Uterus (tissue), 4 donors: Measurements from ENCODE around the gene USP10. TPM values are rescaled to one million over a fixed set of nuclear protein-coding genes. Genes with fewer than 3 reads are reported as not detected.

Experiments
- DNase-seq, 2 donors: peaks; one replicate each; pipeline ENCODE4 v3.0.0-alpha.2; 2019 to 2020
- H3K27ac ChIP-seq, 2 donors: fragments of 200-600 bp; sonication (generic); 1 replicate in 1 of 2; 2 replicates in 1 of 2; pipeline ENCODE4 v1.5.1; 2016 to 2018
- H3K27me3 ChIP-seq, 2 donors: fragments of 200-600 bp; sonication (generic); one replicate each; pipeline ENCODE4 v1.5.1; 2018 to 2019; ENCODE audit warnings: control low read depth in 1 of 2
- H3K36me3 ChIP-seq, 2 donors: fragments of 200-600 bp; sonication (generic); one replicate each; pipeline ENCODE4 v1.5.1; 2019; ENCODE audit warnings: control low read depth in 1 of 2
- H3K4me1 ChIP-seq, 2 donors: fragments of 200-600 bp; sonication (generic); one replicate each; pipeline ENCODE4 v1.5.1; 2018 to 2019; ENCODE audit warnings: control low read depth in 1 of 2
- H3K4me3 ChIP-seq, 2 donors: fragments of 200-600 bp; sonication (generic); 1 replicate in 1 of 2; 2 replicates in 1 of 2; pipeline ENCODE4 v1.5.1; 2018 to 2019; ENCODE audit warnings: mild to moderate bottlenecking in 1 of 2
- H3K9me3 ChIP-seq, 2 donors: fragments of 200-600 bp; sonication (generic); one replicate each; pipeline ENCODE4 v1.5.1; 2019; ENCODE audit warnings: control low read depth in 1 of 2
- POLR2A ChIP-seq, 2 donors: fragments of 450-650 bp; IDR thresholded peaks; one replicate each; pipeline ENCODE4 v1.6.1; 2016; ENCODE audit warnings: antibody characterized with exemption in 2 of 2, mild to moderate bottlenecking in 1 of 2, moderate library complexity in 1 of 2
- intact Hi-C: fragments of 100-400 bp; cut with DNase I; formaldehyde crosslinking; loops from one replicate; pipeline ENCODE4 v1.15.1; 2023; ENCODE audit warnings: low total_unique reads
- total RNA-seq, 4 donors: library from RNA; depleted of rRNA in 3 of 4; stranded (reverse); fragments of >200 nt in 3 of 4; gene quantifications; one replicate each; pipeline versions ENCODE4 v1.1.0 to v1.2.4, GENCODE V29; 2014 to 2023
- TF ChIP-seq, protein P1 (sequence below), 4 experiments: fragments of 200-600 bp in 2 of 4; fragments of 450-650 bp in 2 of 4; sonication (generic) in 2 of 4; IDR thresholded peaks; one replicate each; pipeline ENCODE4 v1.5.1; 2016 to 2019; ENCODE audit warnings: antibody characterized with exemption in 4 of 4, mild to moderate bottlenecking in 2 of 4, moderate library complexity in 1 of 4
- donor health status: DM: yes; HTN: yes; CAD: no.

The USP10 gene
- total RNA-seq, 4 donors from 2014 or later = 12.6 to 83.3 (median 44.2) TPM

GRCh38 chr16:84778720-84779119 is 78.9 kb downstream of the USP10 start:
- DNase-seq = no peak
- H3K9me3 ChIP-seq = no peaks in the 10 kb centered on the region
- intact Hi-C loops = no loop called here
- H3K27me3 ChIP-seq = no peaks in the 10 kb centered on the region
- no peaks in the 10 kb centered on the region for H3K4me1 ChIP-seq
- H3K27ac ChIP-seq = no peak overlapping the region
- TF ChIP-seq, protein P1, sequence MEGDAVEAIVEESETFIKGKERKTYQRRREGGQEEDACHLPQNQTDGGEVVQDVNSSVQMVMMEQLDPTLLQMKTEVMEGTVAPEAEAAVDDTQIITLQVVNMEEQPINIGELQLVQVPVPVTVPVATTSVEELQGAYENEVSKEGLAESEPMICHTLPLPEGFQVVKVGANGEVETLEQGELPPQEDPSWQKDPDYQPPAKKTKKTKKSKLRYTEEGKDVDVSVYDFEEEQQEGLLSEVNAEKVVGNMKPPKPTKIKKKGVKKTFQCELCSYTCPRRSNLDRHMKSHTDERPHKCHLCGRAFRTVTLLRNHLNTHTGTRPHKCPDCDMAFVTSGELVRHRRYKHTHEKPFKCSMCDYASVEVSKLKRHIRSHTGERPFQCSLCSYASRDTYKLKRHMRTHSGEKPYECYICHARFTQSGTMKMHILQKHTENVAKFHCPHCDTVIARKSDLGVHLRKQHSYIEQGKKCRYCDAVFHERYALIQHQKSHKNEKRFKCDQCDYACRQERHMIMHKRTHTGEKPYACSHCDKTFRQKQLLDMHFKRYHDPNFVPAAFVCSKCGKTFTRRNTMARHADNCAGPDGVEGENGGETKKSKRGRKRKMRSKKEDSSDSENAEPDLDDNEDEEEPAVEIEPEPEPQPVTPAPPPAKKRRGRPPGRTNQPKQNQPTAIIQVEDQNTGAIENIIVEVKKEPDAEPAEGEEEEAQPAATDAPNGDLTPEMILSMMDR (IDR thresholded peaks at IDR 0.05) = no peak
- TF ChIP-seq POLR2A (IDR thresholded peaks at IDR 0.05) = no peak
- H3K36me3 ChIP-seq = no peaks in the 10 kb centered on the region
- H3K4me3 ChIP-seq = no peak overlapping the region

DNA sequence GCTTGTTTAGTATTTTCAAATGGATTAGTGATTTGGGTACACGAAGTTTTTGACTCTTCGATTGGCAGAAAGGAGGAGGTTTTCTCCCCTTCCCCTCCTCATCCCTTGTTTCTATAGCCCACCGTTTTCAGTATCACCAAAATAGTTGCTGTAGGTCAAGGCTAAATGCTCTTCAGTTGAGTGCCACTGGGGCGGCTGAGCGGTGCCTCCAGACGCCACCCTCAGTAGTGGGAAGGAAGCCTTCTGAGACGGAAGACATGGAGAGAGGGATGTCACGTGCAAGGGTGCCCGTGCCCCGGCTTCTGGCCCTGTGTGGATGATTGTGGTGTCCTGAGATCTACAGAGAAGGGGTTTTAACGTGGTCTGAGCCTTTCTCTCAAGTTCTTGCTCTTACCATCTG is 80.3 kb downstream of the USP10 start:
- intact Hi-C loops = no loop called here
- Histone ChIP-seq H3K4me3 (no peak overlapping the region), H3K27ac (no peak overlapping the region), H3K4me1 (no peaks in the 10 kb centered on the region), H3K36me3 (no peaks in the 10 kb centered on the region), H3K27me3 (no peaks in the 10 kb centered on the region), H3K9me3 (no peaks in the 10 kb centered on the region)
- TF ChIP-seq, protein P1 (IDR thresholded peaks at IDR 0.05) = no peak
- no peak for TF ChIP-seq POLR2A (IDR thresholded peaks at IDR 0.05)
- no peak for DNase-seq

DNA sequence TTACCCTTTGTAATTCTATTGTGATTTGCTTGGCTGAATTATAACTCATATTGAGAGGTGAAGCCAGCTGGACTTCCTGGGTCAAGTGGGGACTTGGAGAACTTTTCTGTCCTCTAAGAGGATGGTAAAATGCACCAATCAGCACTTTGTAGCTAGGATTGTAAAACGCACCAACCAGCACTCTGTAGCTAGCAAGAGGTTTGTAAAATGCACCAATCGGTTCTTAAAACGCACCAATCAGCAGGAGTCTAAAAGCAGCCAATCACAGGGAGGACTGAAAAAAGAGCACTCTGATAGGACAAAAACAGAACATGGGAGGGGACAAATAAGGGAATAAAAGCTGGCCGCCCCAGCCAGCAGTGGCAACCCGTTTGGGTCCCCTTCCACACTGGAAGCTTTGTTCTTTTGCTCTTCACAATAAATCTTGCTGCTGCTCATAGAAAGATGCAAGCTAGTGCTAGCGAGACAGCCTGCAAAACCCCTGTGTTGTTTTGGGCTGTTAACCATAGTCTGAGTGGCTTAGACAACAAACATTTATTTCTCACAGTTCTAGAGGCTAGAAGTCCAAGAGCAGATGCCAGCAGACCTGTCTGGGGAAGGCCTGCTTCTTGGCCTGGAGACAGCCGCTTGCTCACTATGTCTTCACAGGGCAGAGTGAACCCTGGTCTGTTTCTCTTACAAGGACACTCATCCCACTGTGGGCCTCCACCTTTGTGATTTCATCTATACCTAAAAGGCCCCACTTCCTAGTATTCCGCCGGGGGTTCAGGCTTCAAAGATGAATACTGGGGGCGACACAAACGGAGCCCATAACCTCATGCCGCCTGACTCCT is 81.0 kb downstream of the USP10 start:
- Histone ChIP-seq H3K36me3 (no peaks in the 10 kb centered on the region), H3K27me3 (no peaks in the 10 kb centered on the region), H3K4me1 (no peaks in the 10 kb centered on the region), H3K4me3 (no peak overlapping the region), H3K9me3 (no peaks in the 10 kb centered on the region), H3K27ac (no peak overlapping the region)
- intact Hi-C loops = no loop called here
- no peak for DNase-seq
- TF ChIP-seq, protein P1 (IDR thresholded peaks at IDR 0.05) = no peak

DNA sequence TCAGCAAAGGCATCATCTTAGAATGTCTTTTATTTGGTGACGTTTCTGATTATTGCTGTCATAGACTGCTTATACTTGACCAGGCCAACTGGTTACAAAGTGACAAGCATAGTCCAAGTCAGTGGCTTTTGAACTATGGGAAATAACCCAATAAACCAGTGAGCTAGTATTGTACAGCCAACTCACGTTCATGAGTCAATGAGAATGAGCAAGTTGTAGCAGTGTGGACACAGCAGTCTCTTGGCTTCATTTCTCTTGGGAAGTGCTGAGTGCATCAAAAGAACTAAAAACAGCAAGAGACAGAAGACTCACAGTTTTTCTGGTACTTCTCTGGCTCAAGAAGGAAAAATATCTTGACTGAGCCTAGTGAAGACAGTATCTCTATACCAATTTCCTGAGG is 83.0 kb downstream of the USP10 start:
- intact Hi-C loops = no loop called here
- no peak for DNase-seq

More for the DNA sequence above, 83.0 kb downstream of the USP10 start:
- Histone ChIP-seq H3K4me3 (no peak overlapping the region), H3K27me3 (no peaks in the 10 kb centered on the region), H3K36me3 (no peaks in the 10 kb centered on the region), H3K9me3 (no peaks in the 10 kb centered on the region), H3K4me1 (no peaks in the 10 kb centered on the region), H3K27ac (no peak overlapping the region)
- TF ChIP-seq POLR2A (IDR thresholded peaks at IDR 0.05) = no peak
- TF ChIP-seq, protein P1 (IDR thresholded peaks at IDR 0.05) = no peak
